Left lung (tissue), 10 donors: ENCODE data around the gene APOE. TPM values are rescaled to one million over a fixed set of nuclear protein-coding genes. Genes with fewer than 3 reads are reported as not detected.
"Not testable (repeated sequence)": the region's sequence is repeated elsewhere in the genome, so short reads cannot be mapped to it uniquely, and the experiment has no call there.

Experiments
- ATAC-seq: fragments of 200-7000 bp; cut with Tn5 transposase; one replicate; pipeline ENCODE4 v1.9.1; 2020; ENCODE audit warnings: moderate library complexity
- DNase-seq, 4 donors: peaks; one replicate each; pipeline ENCODE4 v3.0.0-alpha.2; 2013 to 2020
- H3K27ac ChIP-seq, 2 donors: fragments of 200-600 bp; sonication (generic) in 1 of 2; one replicate each; pipeline versions ENCODE4 v1.5.0 to v1.8.0; 2020 to 2021
- H3K27me3 ChIP-seq, 2 donors: fragments of 200-600 bp; sonication (generic) in 1 of 2; one replicate each; pipeline versions ENCODE4 v1.5.0 to v1.8.0; 2020 to 2021
- H3K36me3 ChIP-seq, 2 donors: fragments of 200-600 bp; sonication (generic) in 1 of 2; one replicate each; pipeline versions ENCODE4 v1.5.0 to v1.8.0; 2020 to 2021
- H3K4me1 ChIP-seq, 2 donors: fragments of 200-600 bp; one replicate each; pipeline ENCODE4 v1.8.0; 2021
- H3K4me3 ChIP-seq, 2 donors: fragments of 200-600 bp; sonication (generic) in 1 of 2; one replicate each; pipeline versions ENCODE4 v1.5.0 to v1.8.0; 2020 to 2021; ENCODE audit warnings: mild to moderate bottlenecking in 1 of 2
- H3K9me3 ChIP-seq, 2 donors: fragments of 200-600 bp; sonication (generic) in 1 of 2; one replicate each; pipeline versions ENCODE4 v1.5.0 to v1.8.0; 2020 to 2021
- CTCF ChIP-seq, 2 donors: fragments of 200-600 bp; sonication (generic) in 1 of 2; IDR thresholded peaks; one replicate each; pipeline versions ENCODE4 v1.5.0 to v1.8.0; 2021; ENCODE audit warnings: antibody characterized with exemption in 2 of 2
- intact Hi-C, 2 donors: fragments of 100-400 bp; cut with DNase I; formaldehyde crosslinking; loops; one replicate each; pipeline versions ENCODE4 v1.11.2 to v1.14.2; 2022
- polyA plus RNA-seq, 6 donors: library from polyadenylated mRNA; unstranded; fragments of 120-200 nt; gene quantifications; one replicate each; pipeline ENCODE4 v1.2.1, GENCODE V29; 2013; ENCODE audit not compliant: insufficient read length in 6 of 6
- total RNA-seq, 2 donors: library from RNA; stranded (reverse); fragmentation: NEBNext Ultra II Directional; extraction: Animal tissue kit (Norgen Biotek cat#: 25700); gene quantifications; one replicate each; pipeline ENCODE4 v1.2.1, GENCODE V29; 2021
- donor health status: DM: no; HTN: yes; CAD: no.
- donor health status: DM: no; HTN: no; CAD: no.

The APOE gene
- total and polyA plus RNA-seq, 8 donors: 22.6 to 757 (median 37.7) TPM

- H3K9me3 ChIP-seq: no peaks in the 10 kb centered on the region
- peaks cover 4 to 36% of the 10 kb centered on the region in 2 donors for H3K27me3 ChIP-seq
- no peaks in the 10 kb centered on the region for H3K36me3 ChIP-seq
- TF ChIP-seq CTCF (IDR thresholded peaks at IDR 0.05): no peak
- DNase-seq (no peak), ATAC-seq (no peak)
- H3K27ac ChIP-seq: no peak overlapping the region
- H3K4me3 ChIP-seq: no peak overlapping the region
- peaks cover 7 to 36% of the 10 kb centered on the region in 2 donors for H3K4me1 ChIP-seq
- intact Hi-C loops: no loop called here
Observed at GRCh38 chr19:44908836-44909261, 3.3 kb downstream of the APOE start.

- Histone ChIP-seq H3K27me3 (peaks cover 4 to 30% of the 10 kb centered on the region in 2 donors), H3K27ac (no peak overlapping the region), H3K4me1 (peaks cover 7 to 44% of the 10 kb centered on the region in 2 donors), H3K9me3 (no peaks in the 10 kb centered on the region), H3K36me3 (no peaks in the 10 kb centered on the region), H3K4me3 (peak overlapping the region in 1 of 2 donors; percentile 4)
- no peak for TF ChIP-seq CTCF (IDR thresholded peaks at IDR 0.05)
- DNase-seq (no peak), ATAC-seq (no peak)
- intact Hi-C loops: no loop called here
Observed at GRCh38 chr19:44909775-44910174, 4.2 kb downstream of the APOE start.

GRCh38 chr19:44911896-44912295 lies 6.3 kb downstream of the APOE start:
- DNase-seq, intact Hi-C loops: not testable (repeated sequence)

GRCh38 chr19:44912854-44913253 lies 7.3 kb downstream of the APOE start:
- Histone ChIP-seq H3K9me3 (no peaks in the 10 kb centered on the region), H3K36me3 (no peaks in the 10 kb centered on the region), H3K4me1 (peaks cover 7 to 35% of the 10 kb centered on the region in 2 donors), H3K27me3 (peaks cover 0 to 8% of the 10 kb centered on the region in 2 donors), H3K27ac (no peak overlapping the region), H3K4me3 (no peak overlapping the region)
- intact Hi-C loops: no loop called here
- peak; percentile 11 for ATAC-seq
- peak in 2 of 4 donors; percentile 52 to 79 for DNase-seq
- no peak for TF ChIP-seq CTCF (IDR thresholded peaks at IDR 0.05)

More at GRCh38 chr19:44911896-44912295, 6.3 kb downstream of the APOE start:
- not testable (repeated sequence) for H3K9me3 ChIP-seq, H3K36me3 ChIP-seq, H3K27me3 ChIP-seq, ATAC-seq, H3K4me3 ChIP-seq, H3K27ac ChIP-seq
- H3K4me1 ChIP-seq: peaks cover 7 to 35% of the 10 kb centered on the region in 2 donors

- DNase-seq, H3K36me3 ChIP-seq, ATAC-seq, H3K27me3 ChIP-seq, H3K27ac ChIP-seq, intact Hi-C loops, H3K9me3 ChIP-seq: not testable (repeated sequence)
- H3K4me3 ChIP-seq: peak overlapping the region in 1 of 2 donors; percentile 49
- peaks cover 7 to 35% of the 10 kb centered on the region in 2 donors for H3K4me1 ChIP-seq
Observed at GRCh38 chr19:44913512-44914432, 8.2 kb downstream of the APOE start.

GRCh38 chr19:44914433-44915206 lies 9.0 kb downstream of the APOE start, which contains the start of gene APOC1:
Gene APOC1, plus strand, starts transcription at chr19:44914608. Its CDS starts 284 bp downstream, at chr19:44914892.
- peak within 1 kb of the TSS; percentile 33 to 49 for H3K4me3 ChIP-seq
- H3K36me3 ChIP-seq, H3K27me3 ChIP-seq, H3K9me3 ChIP-seq, intact Hi-C loops: not testable (repeated sequence)
- DNase-seq (peak; percentile 87 to 94 (median 89)), ATAC-seq (peak; percentile 92)
- peak within 1 kb of the TSS in 1 of 2 donors; percentile 61 for H3K27ac ChIP-seq
- H3K4me1 ChIP-seq: peaks cover 7 to 35% of the 10 kb centered on the region in 2 donors
